HG02798 (cell line): ENCODE data around the gene NR2F2.

Source experiments
- ATAC-seq: cut with Tn5 transposase; IDR thresholded peaks from one replicate; pipeline ENCODE4 v1.9.1; 2021; ENCODE audit warnings: mild to moderate bottlenecking; ENCODE audit not compliant: unreplicated experiment, poor library complexity

The NR2F2 gene

GRCh38 chr15:96330450-96331143, at the start of gene NR2F2:
TSS of gene NR2F2 (plus strand) at chr15:96330700. CDS start at chr15:96332106, 1,406 bp downstream.
- peak; percentile 75 for ATAC-seq

GRCh38 chr15:96285305-96285704, 45.2 kb upstream of the NR2F2 start:
- ATAC-seq = no peak

GRCh38 chr15:96285729-96286254, 44.7 kb upstream of the NR2F2 start:
- ATAC-seq = no peak

- no peak for ATAC-seq
Measured at GRCh38 chr15:96290679-96291078, 39.8 kb upstream of the NR2F2 start.

GRCh38 chr15:96292635-96293034, 37.9 kb upstream of the NR2F2 start:
- no peak for ATAC-seq

- no peak for ATAC-seq
Measured at GRCh38 chr15:96293441-96293840, 37.1 kb upstream of the NR2F2 start.

- no peak for ATAC-seq
Measured at GRCh38 chr15:96294766-96295165, 35.7 kb upstream of the NR2F2 start.

- ATAC-seq = no peak
Measured at GRCh38 chr15:96296264-96296663, 34.2 kb upstream of the NR2F2 start.

GRCh38 chr15:96297783-96298182, 32.7 kb upstream of the NR2F2 start:
- no peak for ATAC-seq

GRCh38 chr15:96298217-96298616, 32.3 kb upstream of the NR2F2 start:
- no peak for ATAC-seq

GRCh38 chr15:96300836-96301235, 29.7 kb upstream of the NR2F2 start:
- no peak for ATAC-seq

GRCh38 chr15:96303503-96304056, 26.9 kb upstream of the NR2F2 start:
- ATAC-seq = no peak

- ATAC-seq = no peak
Measured at GRCh38 chr15:96304839-96305238, 25.7 kb upstream of the NR2F2 start.

- no peak for ATAC-seq
Measured at GRCh38 chr15:96306321-96306720, 24.2 kb upstream of the NR2F2 start.

- no peak for ATAC-seq
Measured at GRCh38 chr15:96307856-96308394, 22.6 kb upstream of the NR2F2 start.

GRCh38 chr15:96309143-96309660, 21.3 kb upstream of the NR2F2 start:
- ATAC-seq = no peak

- ATAC-seq = no peak
Measured at GRCh38 chr15:96311256-96311955, 19.1 kb upstream of the NR2F2 start.

GRCh38 chr15:96311956-96312294, 18.6 kb upstream of the NR2F2 start:
- ATAC-seq = no peak

GRCh38 chr15:96312641-96313335, 17.7 kb upstream of the NR2F2 start:
- no peak for ATAC-seq

- ATAC-seq = no peak
Measured at GRCh38 chr15:96314518-96314917, 16.0 kb upstream of the NR2F2 start.
